Measurements from ENCODE around the gene PRDM16.

DNA sequence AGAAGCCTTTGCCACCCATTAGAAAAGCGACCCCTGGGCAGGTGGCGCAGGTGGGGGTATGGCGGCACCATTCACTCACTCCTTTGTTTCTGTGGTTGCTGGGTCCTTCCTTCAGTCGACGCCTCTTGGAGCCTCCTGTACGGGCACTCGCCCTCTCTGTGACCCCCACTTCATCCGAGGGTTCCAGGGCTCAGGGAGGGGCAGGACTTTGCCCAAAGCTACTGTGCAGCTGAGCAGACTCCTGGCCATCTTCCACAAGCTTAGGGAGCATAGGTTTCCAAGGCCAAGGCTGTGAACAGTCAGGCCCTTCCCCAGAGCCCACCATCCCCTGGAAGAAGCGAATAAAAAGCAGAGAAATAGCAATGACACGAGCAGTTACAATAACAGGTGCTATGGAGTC lies 194.8 kb downstream of the PRDM16 start:
- TF ChIP-seq POLR2A (IDR thresholded peaks at IDR 0.05; ENCODE audit: low read length) = no peak
- TF ChIP-seq GATA1 (IDR thresholded peaks at IDR 0.05; ENCODE audit: low read depth, low read length) = no peak

All from erythroblast (primary cell).